Fibroblast of lung (primary cell): ENCODE data around the gene ACOT4. TPM values are rescaled to one million over a fixed set of nuclear protein-coding genes. Genes with fewer than 3 reads are reported as not detected.

Experiments used
- DNase-seq, 2 donors: peaks; one replicate each; pipeline versions ENCODE4 v3.0.0 to v3.0.0-alpha.2; 2010; ENCODE audit warnings: low read depth in 2 of 2
- H2AFZ ChIP-seq: 2 replicates; pipeline ENCODE4 v1.5.1; 2012; ENCODE audit warnings: low read length, control low read depth, inconsistent platforms
- H3K27ac ChIP-seq: 2 replicates; pipeline ENCODE4 v1.5.1; 2011; ENCODE audit warnings: low read length, control low read depth; ENCODE audit not compliant: insufficient read depth
- H3K27me3 ChIP-seq: 2 replicates; pipeline ENCODE4 v1.5.1; 2011; ENCODE audit warnings: mild to moderate bottlenecking, low read length; ENCODE audit not compliant: control insufficient read depth, insufficient read depth
- H3K36me3 ChIP-seq: 2 replicates; pipeline ENCODE4 v1.5.1; 2011; ENCODE audit warnings: low read length; ENCODE audit not compliant: control insufficient read depth, insufficient read depth
- H3K4me1 ChIP-seq: 2 replicates; pipeline ENCODE4 v1.5.1; 2011; ENCODE audit warnings: low read length; ENCODE audit not compliant: control insufficient read depth, insufficient read depth; ENCODE audit errors: extremely low read depth
- H3K4me2 ChIP-seq: 2 replicates; pipeline ENCODE4 v1.5.1; 2011; ENCODE audit warnings: low read length, control low read depth; ENCODE audit not compliant: insufficient read depth; ENCODE audit errors: extremely low read depth
- H3K4me3 ChIP-seq, 4 experiments: fragments of 200-600 bp in 1 of 4; sonication (generic) in 1 of 4; replicated peaks in 1 of 4; 2 replicates each; pipeline ENCODE4 v1.5.1; 2011 to 2016; ENCODE audit warnings: low read length in 4 of 4, low read depth in 3 of 4, mild to moderate bottlenecking in 3 of 4, control low read depth in 2 of 4, inconsistent platforms in 1 of 4, mixed read lengths in 1 of 4; ENCODE audit not compliant: insufficient read depth in 1 of 4; ENCODE audit errors: control extremely low read depth in 1 of 4
- H3K79me2 ChIP-seq: 2 replicates; pipeline ENCODE4 v1.5.1; 2012; ENCODE audit warnings: mild to moderate bottlenecking, low read length, inconsistent platforms; ENCODE audit not compliant: control insufficient read depth, insufficient read depth
- H3K9ac ChIP-seq: 2 replicates; pipeline ENCODE4 v1.5.1; 2011; ENCODE audit warnings: mild to moderate bottlenecking, low read length, control low read depth; ENCODE audit not compliant: insufficient read depth
- H3K9me3 ChIP-seq: 2 replicates; pipeline ENCODE4 v1.5.1; 2012; ENCODE audit warnings: low read depth, low read length; ENCODE audit not compliant: control insufficient read depth, insufficient read depth
- H4K20me1 ChIP-seq: 2 replicates; pipeline ENCODE4 v1.5.1; 2011; ENCODE audit warnings: low read length; ENCODE audit not compliant: control insufficient read depth, insufficient read depth; ENCODE audit errors: extremely low read depth
- CTCF ChIP-seq, 2 donors: IDR thresholded peaks in 1 of 2; conservative IDR thresholded peaks in 1 of 2; 1 replicate in 1 of 2; 2 replicates in 1 of 2; pipeline ENCODE4 v1.5.1; 2011 to 2012; ENCODE audit warnings: low read length in 2 of 2, control low read depth in 1 of 2, inconsistent platforms in 1 of 2, low read depth in 1 of 2, mild to moderate bottlenecking in 1 of 2
- EZH2 ChIP-seq: IDR thresholded peaks from 2 replicates; pipeline ENCODE4 v1.5.1; 2012; ENCODE audit warnings: low read length, control low read depth, mild to moderate bottlenecking; ENCODE audit errors: missing control alignments
- polyA plus RNA-seq, 2 donors: library from polyadenylated mRNA; depleted of rRNA in 1 of 2; stranded (reverse) in 1 of 2; unstranded in 1 of 2; fragments of >200 nt; gene quantifications; 2 replicates each; pipeline ENCODE4 v1.2.1, GENCODE V29; 2011 to 2012; ENCODE audit warnings: missing spikeins in 1 of 2
- total RNA-seq: library from RNA; depleted of rRNA; stranded (reverse); fragments of >200 nt; gene quantifications from 2 replicates; pipeline ENCODE4 v1.2.1, GENCODE V29; 2014

ACOT4 gene
- total and polyA plus RNA-seq, 2 donors (not counting 1 experiment from before 2014, with no cell fraction given), result 0.17 to 1.7 TPM

- H3K36me3 ChIP-seq, result no peaks in the 10 kb centered on the region
- H3K4me2 ChIP-seq, result no peak overlapping the region
- H3K27me3 ChIP-seq, result no peaks in the 10 kb centered on the region
- no peak overlapping the region for H2AFZ ChIP-seq
- no peak overlapping the region for H3K4me3 ChIP-seq
- no peak overlapping the region for H3K9ac ChIP-seq
- no peak for TF ChIP-seq EZH2
- no peak for TF ChIP-seq CTCF (conservative IDR thresholded peaks at IDR 0.05 in 1 of 2, IDR thresholded peaks at IDR 0.05 in 1 of 2; ENCODE audit: low read depth in 1 of 2, low read length in 2 of 2)
- no peak overlapping the region for H3K27ac ChIP-seq
- H3K9me3 ChIP-seq, result no peaks in the 10 kb centered on the region
- H3K79me2 ChIP-seq, result no peaks in the 10 kb centered on the region
- no peaks in the 10 kb centered on the region for H4K20me1 ChIP-seq
- H3K4me1 ChIP-seq, result no peaks in the 10 kb centered on the region
- DNase-seq, result no peak
Observed at GRCh38 chr14:73620268-73620667, 28.6 kb downstream of the ACOT4 start.

- no peak overlapping the region for H3K4me2 ChIP-seq
- TF ChIP-seq EZH2 (no peak), CTCF (conservative IDR thresholded peaks at IDR 0.05 in 1 of 2, IDR thresholded peaks at IDR 0.05 in 1 of 2; ENCODE audit: low read depth in 1 of 2, low read length in 2 of 2) (no peak)
Observed at GRCh38 chr14:73623504-73624054, 31.9 kb downstream of the ACOT4 start.

GRCh38 chr14:73625706-73626105 lies 34.0 kb downstream of the ACOT4 start:
- TF ChIP-seq EZH2, result no peak
- TF ChIP-seq CTCF (conservative IDR thresholded peaks at IDR 0.05 in 1 of 2, IDR thresholded peaks at IDR 0.05 in 1 of 2; ENCODE audit: low read depth in 1 of 2, low read length in 2 of 2), result no peak
- Histone ChIP-seq H3K27ac (no peak overlapping the region), H4K20me1 (no peaks in the 10 kb centered on the region), H3K36me3 (no peaks in the 10 kb centered on the region), H2AFZ (no peak overlapping the region), H3K4me1 (no peaks in the 10 kb centered on the region), H3K27me3 (no peaks in the 10 kb centered on the region), H3K9me3 (no peaks in the 10 kb centered on the region), H3K79me2 (no peaks in the 10 kb centered on the region), H3K9ac (no peak overlapping the region), H3K4me3 (no peak overlapping the region), H3K4me2 (no peak overlapping the region)
- DNase-seq, result peak in 1 of 2 donors; percentile 16

More at GRCh38 chr14:73623504-73624054, 31.9 kb downstream of the ACOT4 start:
- H3K36me3 ChIP-seq, result no peaks in the 10 kb centered on the region
- H3K27me3 ChIP-seq, result no peaks in the 10 kb centered on the region
- no peak overlapping the region for H3K4me3 ChIP-seq
- H3K9me3 ChIP-seq, result no peaks in the 10 kb centered on the region
- no peak overlapping the region for H2AFZ ChIP-seq
- DNase-seq, result no peak
- H3K9ac ChIP-seq, result no peak overlapping the region
- H3K79me2 ChIP-seq, result no peaks in the 10 kb centered on the region
- H3K27ac ChIP-seq, result no peak overlapping the region
- H4K20me1 ChIP-seq, result no peaks in the 10 kb centered on the region
- no peaks in the 10 kb centered on the region for H3K4me1 ChIP-seq
